ENCODE data around the gene RNF4.

The RNF4 gene

GRCh38 chr4:2489081-2489805 is 20.3 kb downstream of the RNF4 start:
- H3K4me3 ChIP-seq (replicated peaks; ENCODE audit: insufficient read depth, low read length) = no peak overlapping the region
- no peak for TF ChIP-seq SPI1 (IDR thresholded peaks at IDR 0.05; ENCODE audit: borderline replicate concordance, low read depth)
- TF ChIP-seq, protein P1, sequence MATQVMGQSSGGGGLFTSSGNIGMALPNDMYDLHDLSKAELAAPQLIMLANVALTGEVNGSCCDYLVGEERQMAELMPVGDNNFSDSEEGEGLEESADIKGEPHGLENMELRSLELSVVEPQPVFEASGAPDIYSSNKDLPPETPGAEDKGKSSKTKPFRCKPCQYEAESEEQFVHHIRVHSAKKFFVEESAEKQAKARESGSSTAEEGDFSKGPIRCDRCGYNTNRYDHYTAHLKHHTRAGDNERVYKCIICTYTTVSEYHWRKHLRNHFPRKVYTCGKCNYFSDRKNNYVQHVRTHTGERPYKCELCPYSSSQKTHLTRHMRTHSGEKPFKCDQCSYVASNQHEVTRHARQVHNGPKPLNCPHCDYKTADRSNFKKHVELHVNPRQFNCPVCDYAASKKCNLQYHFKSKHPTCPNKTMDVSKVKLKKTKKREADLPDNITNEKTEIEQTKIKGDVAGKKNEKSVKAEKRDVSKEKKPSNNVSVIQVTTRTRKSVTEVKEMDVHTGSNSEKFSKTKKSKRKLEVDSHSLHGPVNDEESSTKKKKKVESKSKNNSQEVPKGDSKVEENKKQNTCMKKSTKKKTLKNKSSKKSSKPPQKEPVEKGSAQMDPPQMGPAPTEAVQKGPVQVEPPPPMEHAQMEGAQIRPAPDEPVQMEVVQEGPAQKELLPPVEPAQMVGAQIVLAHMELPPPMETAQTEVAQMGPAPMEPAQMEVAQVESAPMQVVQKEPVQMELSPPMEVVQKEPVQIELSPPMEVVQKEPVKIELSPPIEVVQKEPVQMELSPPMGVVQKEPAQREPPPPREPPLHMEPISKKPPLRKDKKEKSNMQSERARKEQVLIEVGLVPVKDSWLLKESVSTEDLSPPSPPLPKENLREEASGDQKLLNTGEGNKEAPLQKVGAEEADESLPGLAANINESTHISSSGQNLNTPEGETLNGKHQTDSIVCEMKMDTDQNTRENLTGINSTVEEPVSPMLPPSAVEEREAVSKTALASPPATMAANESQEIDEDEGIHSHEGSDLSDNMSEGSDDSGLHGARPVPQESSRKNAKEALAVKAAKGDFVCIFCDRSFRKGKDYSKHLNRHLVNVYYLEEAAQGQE (IDR thresholded peaks at IDR 0.05; ENCODE audit: insufficient replicate concordance, low read depth) = no peak
- no peak for TF ChIP-seq GABPA (IDR thresholded peaks at IDR 0.05; ENCODE audit: low read depth)
- TF ChIP-seq, protein P2, sequence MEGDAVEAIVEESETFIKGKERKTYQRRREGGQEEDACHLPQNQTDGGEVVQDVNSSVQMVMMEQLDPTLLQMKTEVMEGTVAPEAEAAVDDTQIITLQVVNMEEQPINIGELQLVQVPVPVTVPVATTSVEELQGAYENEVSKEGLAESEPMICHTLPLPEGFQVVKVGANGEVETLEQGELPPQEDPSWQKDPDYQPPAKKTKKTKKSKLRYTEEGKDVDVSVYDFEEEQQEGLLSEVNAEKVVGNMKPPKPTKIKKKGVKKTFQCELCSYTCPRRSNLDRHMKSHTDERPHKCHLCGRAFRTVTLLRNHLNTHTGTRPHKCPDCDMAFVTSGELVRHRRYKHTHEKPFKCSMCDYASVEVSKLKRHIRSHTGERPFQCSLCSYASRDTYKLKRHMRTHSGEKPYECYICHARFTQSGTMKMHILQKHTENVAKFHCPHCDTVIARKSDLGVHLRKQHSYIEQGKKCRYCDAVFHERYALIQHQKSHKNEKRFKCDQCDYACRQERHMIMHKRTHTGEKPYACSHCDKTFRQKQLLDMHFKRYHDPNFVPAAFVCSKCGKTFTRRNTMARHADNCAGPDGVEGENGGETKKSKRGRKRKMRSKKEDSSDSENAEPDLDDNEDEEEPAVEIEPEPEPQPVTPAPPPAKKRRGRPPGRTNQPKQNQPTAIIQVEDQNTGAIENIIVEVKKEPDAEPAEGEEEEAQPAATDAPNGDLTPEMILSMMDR (IDR thresholded peaks at IDR 0.05; ENCODE audit: insufficient read depth, low read length) = no peak
- TF ChIP-seq POLR2AphosphoS5 (IDR thresholded peaks at IDR 0.05; ENCODE audit: low read depth) = no peak
- no peak overlapping the region for H3K27ac ChIP-seq (replicated peaks)
- DNase-seq (ENCODE audit: low read depth in 1 of 2, low spot score in 1 of 2) = no peak
- no peaks in the 10 kb centered on the region for H3K27me3 ChIP-seq (ENCODE audit: insufficient read depth, poor library complexity, severe bottlenecking)

- Histone ChIP-seq H3K27me3 (ENCODE audit: insufficient read depth, poor library complexity, severe bottlenecking) (no peaks in the 10 kb centered on the region), H3K4me3 (replicated peaks; ENCODE audit: insufficient read depth, low read length) (no peak overlapping the region), H3K27ac (replicated peaks) (no peak overlapping the region)
- DNase-seq (ENCODE audit: low read depth in 1 of 2, low spot score in 1 of 2) = no peak
- TF ChIP-seq GABPA (IDR thresholded peaks at IDR 0.05; ENCODE audit: low read depth) (no peak), POLR2AphosphoS5 (IDR thresholded peaks at IDR 0.05; ENCODE audit: low read depth) (no peak), SPI1 (IDR thresholded peaks at IDR 0.05; ENCODE audit: borderline replicate concordance, low read depth) (no peak)
- TF ChIP-seq, protein P1 (IDR thresholded peaks at IDR 0.05; ENCODE audit: insufficient replicate concordance, low read depth) = no peak
- TF ChIP-seq, protein P2 (IDR thresholded peaks at IDR 0.05; ENCODE audit: insufficient read depth, low read length) = no peak
Observed at GRCh38 chr4:2489841-2490552, 21.1 kb downstream of the RNF4 start.

GRCh38 chr4:2492970-2493369 is 24.1 kb downstream of the RNF4 start:
- TF ChIP-seq, protein P1 (IDR thresholded peaks at IDR 0.05; ENCODE audit: insufficient replicate concordance, low read depth) = no peak
- no peak for TF ChIP-seq POLR2AphosphoS5 (IDR thresholded peaks at IDR 0.05; ENCODE audit: low read depth)
- TF ChIP-seq, protein P2 (IDR thresholded peaks at IDR 0.05; ENCODE audit: insufficient read depth, low read length) = no peak
- no peak overlapping the region for H3K27ac ChIP-seq (replicated peaks)
- H3K27me3 ChIP-seq (ENCODE audit: insufficient read depth, poor library complexity, severe bottlenecking) = no peaks in the 10 kb centered on the region
- no peak overlapping the region for H3K4me3 ChIP-seq (replicated peaks; ENCODE audit: insufficient read depth, low read length)
- no peak for DNase-seq (ENCODE audit: low read depth in 1 of 2, low spot score in 1 of 2)

Measured in HL-60 (cell line).